PFSK-1 (cell line): ENCODE results near the gene C19orf85.

ENCODE experiments used
- FOXP2 ChIP-seq: optimal IDR thresholded peaks from 2 replicates; pipeline ENCODE3; 2011; ENCODE audit warnings: borderline replicate concordance, control low read depth, inconsistent platforms; ENCODE audit not compliant: insufficient read depth; ENCODE audit errors: extremely low read length, extremely low read depth
- POLR2AphosphoS5 ChIP-seq: IDR thresholded peaks from 2 replicates; pipeline ENCODE4 v1.6.1; 2012; ENCODE audit warnings: low read depth, mild to moderate bottlenecking, control low read depth, low read length, moderate library complexity
- SIN3A ChIP-seq: IDR thresholded peaks from 2 replicates; pipeline ENCODE4 v1.6.1; 2012; ENCODE audit warnings: mild to moderate bottlenecking, low read length, moderate library complexity, borderline replicate concordance; ENCODE audit not compliant: insufficient read depth
- TAF1 ChIP-seq: IDR thresholded peaks from 2 replicates; pipeline ENCODE4 v1.6.1; 2012; ENCODE audit warnings: low read length, control low read depth, borderline replicate concordance; ENCODE audit not compliant: insufficient read depth
- TF ChIP-seq, protein P1 (sequence below), 2 experiments: IDR thresholded peaks; 2 replicates each; pipeline versions ENCODE4 v1.6.1 to v1.8.0; 2011 to 2012; ENCODE audit warnings: low read depth in 2 of 2, low read length in 2 of 2, control low read depth in 1 of 2, inconsistent platforms in 1 of 2, mild to moderate bottlenecking in 1 of 2, moderate library complexity in 1 of 2; ENCODE audit not compliant: insufficient read depth in 1 of 2

Gene C19orf85

DNA sequence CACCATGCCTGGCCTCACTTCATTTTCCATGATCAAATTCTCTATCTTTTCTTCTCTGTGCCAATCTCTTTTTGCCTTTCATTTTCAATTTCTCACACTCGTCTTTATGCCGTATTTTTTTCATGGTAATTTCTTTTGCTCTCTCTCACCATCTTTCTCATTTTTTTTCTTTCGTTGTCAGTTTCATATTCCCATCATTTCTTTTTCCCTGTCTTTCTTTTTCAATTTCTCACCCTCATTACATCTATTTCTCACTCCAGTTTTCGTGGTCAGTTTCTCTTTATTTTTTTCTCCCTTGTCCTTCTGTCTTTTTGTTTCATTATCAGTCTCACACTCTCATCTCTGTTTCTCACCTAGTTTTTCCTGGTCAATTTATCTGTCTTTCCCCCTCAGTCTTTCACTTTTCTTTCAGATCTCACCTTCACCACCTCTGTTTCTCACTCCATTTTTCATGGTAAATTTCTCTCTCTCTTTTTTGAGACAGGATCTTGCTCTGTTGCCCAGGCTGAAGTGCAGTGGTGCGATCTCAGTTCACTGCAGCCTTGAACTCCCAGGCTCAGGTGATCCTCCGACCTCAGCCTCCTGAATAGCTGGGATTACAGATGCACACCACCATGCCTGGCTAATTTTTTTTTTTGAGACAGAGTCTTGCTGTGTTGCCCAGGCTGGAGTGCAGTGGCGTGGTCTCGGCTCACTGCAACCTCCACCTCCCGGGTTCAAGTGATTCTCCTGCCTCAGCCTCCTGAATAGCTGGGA, 37.8 kb upstream of the C19orf85 start:
- TF ChIP-seq, protein P1, sequence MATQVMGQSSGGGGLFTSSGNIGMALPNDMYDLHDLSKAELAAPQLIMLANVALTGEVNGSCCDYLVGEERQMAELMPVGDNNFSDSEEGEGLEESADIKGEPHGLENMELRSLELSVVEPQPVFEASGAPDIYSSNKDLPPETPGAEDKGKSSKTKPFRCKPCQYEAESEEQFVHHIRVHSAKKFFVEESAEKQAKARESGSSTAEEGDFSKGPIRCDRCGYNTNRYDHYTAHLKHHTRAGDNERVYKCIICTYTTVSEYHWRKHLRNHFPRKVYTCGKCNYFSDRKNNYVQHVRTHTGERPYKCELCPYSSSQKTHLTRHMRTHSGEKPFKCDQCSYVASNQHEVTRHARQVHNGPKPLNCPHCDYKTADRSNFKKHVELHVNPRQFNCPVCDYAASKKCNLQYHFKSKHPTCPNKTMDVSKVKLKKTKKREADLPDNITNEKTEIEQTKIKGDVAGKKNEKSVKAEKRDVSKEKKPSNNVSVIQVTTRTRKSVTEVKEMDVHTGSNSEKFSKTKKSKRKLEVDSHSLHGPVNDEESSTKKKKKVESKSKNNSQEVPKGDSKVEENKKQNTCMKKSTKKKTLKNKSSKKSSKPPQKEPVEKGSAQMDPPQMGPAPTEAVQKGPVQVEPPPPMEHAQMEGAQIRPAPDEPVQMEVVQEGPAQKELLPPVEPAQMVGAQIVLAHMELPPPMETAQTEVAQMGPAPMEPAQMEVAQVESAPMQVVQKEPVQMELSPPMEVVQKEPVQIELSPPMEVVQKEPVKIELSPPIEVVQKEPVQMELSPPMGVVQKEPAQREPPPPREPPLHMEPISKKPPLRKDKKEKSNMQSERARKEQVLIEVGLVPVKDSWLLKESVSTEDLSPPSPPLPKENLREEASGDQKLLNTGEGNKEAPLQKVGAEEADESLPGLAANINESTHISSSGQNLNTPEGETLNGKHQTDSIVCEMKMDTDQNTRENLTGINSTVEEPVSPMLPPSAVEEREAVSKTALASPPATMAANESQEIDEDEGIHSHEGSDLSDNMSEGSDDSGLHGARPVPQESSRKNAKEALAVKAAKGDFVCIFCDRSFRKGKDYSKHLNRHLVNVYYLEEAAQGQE (IDR thresholded peaks at IDR 0.05; ENCODE audit: insufficient read depth in 1 of 2, low read depth in 2 of 2, low read length in 2 of 2): no peak
- TF ChIP-seq SIN3A (no peak), POLR2AphosphoS5 (no peak), FOXP2 (no peak), TAF1 (no peak)

DNA sequence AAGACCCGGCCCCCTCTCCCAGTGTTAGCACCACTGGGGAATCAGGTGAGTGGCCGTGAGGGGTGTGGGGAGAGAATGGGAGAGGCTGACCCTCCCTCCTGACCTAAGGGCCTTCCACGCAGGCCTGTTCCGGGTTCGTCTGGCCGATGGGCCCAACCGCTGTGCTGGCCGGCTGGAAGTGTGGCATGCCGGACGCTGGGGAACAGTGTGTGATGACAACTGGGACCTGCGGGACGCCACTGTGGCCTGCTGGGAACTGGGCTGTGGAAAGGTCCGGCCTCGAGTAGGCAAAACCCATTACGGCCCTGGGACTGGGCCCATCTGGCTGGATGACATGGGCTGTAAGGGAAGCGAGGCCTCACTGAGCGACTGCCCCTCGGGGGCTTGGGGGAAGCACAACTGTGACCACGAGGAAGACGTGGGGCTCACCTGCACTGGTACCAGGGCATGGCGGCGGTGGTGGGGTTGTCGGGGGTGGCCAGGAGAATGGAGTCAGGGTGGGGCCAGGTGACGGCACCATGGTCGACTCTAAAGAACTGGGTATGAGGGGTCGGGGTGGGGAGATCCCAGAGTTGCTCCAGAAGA, 35.9 kb upstream of the C19orf85 start:
- no peak for TF ChIP-seq SIN3A
- TF ChIP-seq FOXP2: no peak
- TF ChIP-seq, protein P1 (IDR thresholded peaks at IDR 0.05; ENCODE audit: insufficient read depth in 1 of 2, low read depth in 2 of 2, low read length in 2 of 2): no peak
- TF ChIP-seq TAF1: no peak
- no peak for TF ChIP-seq POLR2AphosphoS5

DNA sequence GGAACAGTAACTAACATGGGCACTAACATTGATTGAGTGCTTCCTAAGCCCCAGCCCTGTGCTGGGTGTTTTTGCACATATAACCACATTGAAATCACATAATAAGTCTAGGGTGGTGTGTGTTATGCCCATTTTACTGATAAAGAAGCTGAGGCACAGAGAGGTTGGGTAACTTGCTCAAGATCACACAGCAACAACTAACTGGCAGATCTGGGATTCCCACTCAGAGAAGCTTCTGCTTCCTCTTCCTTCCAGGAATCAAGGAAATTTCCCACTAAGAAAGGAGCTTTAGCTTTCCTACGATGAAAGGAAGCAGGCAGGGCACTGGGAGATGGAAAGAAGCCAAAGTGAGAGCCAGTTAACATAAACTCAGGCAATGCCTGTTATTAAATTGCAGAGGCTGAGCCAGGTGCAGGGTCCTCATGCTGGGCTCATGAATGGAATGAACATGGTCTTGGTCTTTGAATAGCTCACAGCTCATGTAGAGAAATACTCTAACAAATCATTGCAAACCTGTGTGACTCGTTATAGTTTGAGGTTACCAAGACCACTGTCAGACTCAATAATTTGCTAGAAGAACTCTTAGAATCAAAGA, 33.8 kb upstream of the C19orf85 start:
- TF ChIP-seq TAF1 (no peak), SIN3A (no peak), FOXP2 (no peak), POLR2AphosphoS5 (no peak)
- TF ChIP-seq, protein P1 (IDR thresholded peaks at IDR 0.05; ENCODE audit: insufficient read depth in 1 of 2, low read depth in 2 of 2, low read length in 2 of 2): no peak

DNA sequence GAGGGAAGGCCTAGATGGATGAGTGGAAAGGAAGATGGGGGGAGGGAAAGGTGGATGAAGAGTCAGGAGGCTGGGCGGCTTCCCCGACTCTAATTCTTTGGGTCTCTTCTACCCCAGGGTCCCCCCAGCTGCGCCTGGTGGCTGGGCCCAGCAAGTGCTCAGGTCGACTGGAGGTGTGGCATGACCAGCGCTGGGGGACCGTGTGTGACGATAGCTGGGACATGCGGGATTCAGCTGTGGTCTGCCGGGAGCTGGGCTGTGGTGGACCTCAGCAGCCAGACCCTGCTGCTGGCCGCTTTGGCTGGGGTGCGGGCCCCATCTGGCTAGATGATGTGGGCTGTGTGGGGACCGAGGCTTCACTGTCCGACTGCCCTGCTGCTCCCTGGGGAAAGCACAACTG, 33.2 kb upstream of the C19orf85 start:
- TF ChIP-seq TAF1 (no peak), SIN3A (no peak), FOXP2 (no peak), POLR2AphosphoS5 (no peak)
- TF ChIP-seq, protein P1 (IDR thresholded peaks at IDR 0.05; ENCODE audit: insufficient read depth in 1 of 2, low read depth in 2 of 2, low read length in 2 of 2): no peak
